ENCODE results near the gene TNS3.
A peak's percentile ranks its signal among the peaks of the same experiment; 100 is the strongest.

The TNS3 gene

DNA sequence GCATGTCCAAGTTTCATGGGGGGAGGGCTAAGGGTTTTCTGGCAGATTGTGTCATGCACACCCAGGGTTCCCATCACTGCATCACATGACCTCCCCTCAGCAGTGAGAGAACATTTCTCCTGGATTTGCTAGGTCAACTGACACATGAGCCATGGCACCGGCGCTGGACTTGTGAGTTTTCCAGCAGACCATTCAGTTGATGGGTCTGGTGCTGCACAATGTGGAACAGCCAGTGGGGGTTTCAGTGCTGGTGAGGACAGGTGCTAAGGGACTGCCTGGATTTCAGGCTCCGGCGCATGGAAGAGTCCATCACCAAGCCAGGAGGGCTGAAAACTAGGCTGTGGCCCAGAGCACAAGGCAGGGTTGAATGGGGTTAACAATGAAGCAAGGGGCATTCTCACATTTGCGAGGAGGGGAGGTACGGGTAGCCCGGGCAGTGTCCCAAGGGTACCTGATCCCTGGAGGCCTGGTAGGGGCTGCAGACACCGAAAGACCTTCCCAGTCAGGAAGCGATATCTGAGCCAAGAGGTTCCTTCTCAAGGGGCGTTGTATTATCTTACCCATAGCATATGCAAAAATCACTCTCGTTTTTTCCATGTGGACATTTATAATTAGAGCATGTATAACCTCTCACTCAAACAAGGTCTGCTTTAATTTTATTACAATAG, 203.0 kb downstream of the TNS3 start:
- no peak for DNase-seq

DNA sequence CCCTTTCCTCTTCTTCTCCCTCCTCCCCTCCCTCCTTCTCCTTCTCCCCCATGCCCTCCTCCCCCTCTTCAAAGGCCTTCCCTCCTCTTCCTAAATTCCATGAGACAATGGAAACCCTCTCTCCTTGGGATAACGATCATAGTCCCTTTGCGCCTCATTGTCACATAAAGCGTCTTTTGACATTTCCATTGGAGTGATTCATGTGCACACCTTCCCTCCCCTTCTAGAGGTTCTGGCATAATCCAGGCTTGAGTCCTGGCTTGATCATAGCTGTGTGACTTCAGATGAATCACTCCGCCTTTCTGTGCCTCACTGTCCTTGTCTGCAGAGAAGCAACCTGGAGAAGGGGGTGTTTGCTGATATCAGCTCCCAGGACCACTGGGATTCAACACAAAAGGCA, 204.2 kb downstream of the TNS3 start:
- no peak for DNase-seq

DNA sequence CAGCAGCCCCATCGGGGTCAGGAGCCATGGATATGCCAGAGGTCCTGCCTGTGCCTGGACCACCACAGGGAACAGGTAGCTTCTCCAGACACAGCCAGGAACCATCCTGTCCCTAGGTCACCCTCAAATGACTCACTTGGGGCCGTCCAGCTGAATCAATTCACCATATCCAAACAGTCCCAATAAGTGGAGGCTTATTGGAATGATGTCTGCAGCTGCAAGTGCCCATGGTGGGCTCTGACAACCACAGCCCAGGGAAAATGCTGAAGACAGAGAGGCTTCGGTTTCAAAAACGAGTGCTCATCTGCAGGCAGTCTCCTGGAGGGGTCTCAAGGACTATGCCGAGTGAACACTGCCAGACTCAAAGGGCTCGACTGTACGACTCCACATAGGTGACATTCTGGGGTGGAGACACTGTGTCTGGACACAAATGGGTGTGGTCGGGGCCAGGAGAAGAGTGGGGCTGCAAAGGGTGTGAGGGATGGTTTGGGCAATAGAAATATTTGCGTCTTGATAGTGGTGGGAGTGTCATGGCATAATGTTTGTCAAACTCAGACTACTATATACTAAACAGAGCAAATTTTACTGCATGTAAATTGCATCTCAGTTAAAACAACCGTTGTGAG, 204.8 kb downstream of the TNS3 start:
- no peak for DNase-seq

DNA sequence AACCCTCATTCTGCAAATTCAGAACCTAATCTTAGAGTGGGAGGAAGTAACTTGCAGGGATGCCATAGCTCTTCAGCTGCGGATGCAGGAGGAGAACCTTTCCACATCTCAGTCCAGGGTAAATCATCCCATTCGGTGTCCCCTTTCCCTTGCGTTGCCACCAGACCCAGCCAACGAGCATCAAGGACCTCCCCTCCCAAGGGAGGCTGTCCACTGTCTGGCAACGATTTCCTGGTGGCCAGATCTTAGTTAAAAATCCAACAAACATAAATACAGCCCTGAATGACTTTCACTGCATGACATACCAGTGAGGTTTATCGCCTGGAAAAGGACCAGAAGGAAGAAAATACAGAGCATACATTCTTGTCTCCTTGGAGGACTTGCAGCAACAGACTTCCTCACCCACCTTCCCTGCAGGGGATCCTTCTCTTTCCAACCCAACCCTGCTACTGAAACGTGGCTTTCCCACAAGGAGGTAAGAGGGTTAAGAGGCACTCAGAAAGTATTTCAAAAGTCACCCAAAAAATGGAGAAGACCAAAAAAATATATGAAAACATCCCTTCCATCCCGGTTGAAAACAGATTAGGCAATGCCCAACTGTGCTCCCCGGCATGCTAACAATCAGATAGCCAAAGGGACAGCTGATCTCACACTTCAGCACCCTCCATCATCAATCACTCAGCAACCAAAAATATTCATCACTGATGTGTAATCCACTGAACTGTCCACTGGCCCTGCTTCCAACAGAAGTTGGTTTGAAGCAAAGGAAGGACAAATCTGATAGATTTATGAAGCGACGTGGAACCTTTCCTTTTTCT, 206.6 kb downstream of the TNS3 start:
- DNase-seq = no peak

DNA sequence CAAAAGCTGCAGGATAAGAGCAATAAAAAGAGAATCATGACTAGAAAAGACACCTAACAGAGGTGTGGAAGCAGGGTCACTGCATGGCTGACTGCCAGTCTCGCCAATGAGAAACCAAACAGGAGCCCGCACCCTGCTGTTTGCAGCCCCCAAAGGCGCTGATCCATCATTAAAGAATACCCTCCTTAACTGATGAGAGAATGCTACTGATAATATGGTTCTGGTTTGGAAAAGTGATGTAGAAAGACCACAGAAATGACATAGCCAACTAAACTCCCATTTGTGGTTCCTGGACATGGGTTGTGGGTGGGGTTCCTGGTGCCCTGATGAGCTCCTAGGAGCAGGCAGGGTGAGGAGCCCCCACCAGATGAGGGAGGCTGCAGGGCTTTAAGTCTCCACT, 207.4 kb downstream of the TNS3 start:
- DNase-seq = no peak

DNA sequence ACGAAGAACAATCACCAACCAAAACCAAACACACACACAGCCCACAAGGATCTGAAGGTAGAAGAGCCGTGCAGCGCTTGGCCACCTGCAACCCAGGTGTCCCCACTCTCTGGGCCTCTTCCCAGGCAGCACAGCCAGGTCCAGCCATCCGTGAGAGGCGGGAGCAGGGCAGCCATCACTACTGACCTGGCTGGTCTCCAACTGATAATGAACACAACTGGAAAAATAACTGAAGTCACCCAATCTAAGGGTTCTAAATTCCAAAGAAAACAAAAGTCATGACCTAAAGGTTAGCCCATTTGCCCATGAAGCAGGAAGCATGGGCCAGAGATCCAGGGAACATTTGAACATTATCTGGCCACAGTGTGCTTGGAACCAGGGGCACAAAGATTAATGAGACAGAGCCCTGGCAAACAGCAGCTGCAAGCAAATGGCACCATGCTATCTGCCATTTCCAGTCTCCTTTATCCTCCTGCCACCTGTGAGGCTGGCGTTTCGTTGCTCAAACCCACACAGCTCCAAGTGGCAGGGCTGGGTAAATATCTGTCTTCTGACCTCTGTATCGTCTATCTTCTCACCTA, 207.9 kb downstream of the TNS3 start:
- peak; percentile 6 for DNase-seq

DNA sequence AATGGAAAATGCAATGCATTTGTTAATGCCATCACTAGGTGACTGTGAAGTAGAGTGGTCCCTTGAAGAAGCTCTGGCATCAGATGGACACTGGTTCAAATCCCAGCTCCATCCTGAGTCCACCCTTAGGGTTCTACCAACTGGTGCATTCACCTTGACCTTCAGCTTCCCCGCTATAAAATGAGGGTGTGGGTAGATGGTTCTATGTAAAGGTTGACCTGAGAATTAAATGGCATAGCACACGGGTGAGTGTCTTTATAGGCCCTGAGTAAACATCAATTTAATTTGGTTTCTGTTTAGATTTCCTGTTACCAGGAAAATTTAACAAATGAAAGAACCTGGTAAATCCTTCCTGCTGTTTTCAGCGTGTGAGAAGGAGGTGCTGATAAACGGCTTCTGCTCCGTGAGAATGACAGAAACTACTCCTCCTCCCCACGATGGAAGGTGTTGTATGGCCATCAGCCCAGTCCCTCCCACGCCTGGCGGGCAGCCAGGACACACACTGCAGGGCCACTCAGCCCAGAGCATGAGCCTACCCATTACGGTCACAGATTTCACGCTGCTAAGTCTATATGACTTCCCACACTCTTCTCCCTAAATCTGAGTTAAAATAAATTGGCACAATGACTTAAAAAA, 210.1 kb downstream of the TNS3 start:
- DNase-seq = peak; percentile 27

DNA sequence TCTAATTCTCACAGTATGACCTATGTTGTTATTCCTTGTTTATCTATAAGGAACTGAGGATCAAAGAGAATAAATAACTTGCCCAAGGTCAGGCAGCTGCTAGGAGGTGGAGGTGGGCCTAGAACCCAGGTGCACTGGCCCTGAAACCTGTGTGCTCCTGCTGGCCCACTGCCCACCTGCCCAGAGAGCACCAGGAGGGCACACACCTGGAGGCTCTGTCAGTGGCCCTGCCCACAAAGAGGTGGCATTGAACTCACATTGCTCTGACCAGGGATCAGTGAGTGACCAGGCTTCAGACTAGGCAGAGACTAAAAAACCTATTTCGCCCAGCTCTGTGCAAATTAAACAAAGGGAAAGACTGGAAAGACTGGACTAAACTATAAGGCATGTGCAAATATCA, 210.6 kb downstream of the TNS3 start:
- no peak for DNase-seq

DNA sequence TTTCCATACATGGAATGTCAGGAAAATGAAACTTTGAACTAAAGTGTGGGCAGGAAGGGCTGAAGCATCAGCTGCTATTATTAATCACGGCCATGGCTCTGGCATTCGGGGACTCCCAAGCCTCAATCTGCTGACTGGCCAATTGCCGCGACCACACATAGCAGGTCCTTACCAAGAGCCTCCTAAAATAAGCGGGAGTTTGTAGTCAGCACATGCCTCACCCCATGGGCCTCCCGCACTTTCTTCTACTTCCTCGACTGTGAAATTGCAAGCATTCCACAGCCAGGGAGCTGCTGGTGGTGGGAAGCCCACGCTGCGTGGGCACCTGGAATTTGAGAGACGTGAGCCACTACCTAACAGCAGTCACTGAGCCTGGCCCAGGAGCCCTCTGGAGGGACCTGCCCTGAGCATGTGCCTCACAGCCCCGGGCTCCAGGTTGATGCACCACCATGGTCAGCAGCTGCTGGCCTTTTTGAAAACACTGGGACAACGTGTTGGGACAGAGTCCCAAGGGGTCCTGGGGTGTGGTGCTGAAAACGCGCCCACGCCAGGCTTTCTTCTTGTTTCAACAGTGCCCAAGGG, 211.4 kb downstream of the TNS3 start:
- DNase-seq = no peak

DNA sequence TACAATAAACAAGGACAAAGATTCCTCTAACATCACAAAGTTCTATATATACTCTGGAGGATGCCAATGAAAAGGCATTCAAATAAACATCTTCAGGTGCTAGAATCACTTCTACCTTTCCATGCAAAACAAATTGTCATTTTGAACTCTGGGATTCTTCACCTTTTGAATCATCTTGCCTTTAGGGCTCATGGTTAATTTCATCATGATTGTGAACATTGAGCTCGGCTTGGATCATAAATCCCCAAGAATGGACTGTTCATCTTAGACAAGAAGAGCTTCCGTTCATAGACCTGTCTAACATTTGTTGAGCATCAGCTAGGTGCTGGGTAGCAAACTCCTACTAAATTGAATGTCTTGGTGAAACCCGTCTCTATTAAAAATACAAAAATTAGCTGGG, 212.2 kb downstream of the TNS3 start:
- no peak for DNase-seq

DNA sequence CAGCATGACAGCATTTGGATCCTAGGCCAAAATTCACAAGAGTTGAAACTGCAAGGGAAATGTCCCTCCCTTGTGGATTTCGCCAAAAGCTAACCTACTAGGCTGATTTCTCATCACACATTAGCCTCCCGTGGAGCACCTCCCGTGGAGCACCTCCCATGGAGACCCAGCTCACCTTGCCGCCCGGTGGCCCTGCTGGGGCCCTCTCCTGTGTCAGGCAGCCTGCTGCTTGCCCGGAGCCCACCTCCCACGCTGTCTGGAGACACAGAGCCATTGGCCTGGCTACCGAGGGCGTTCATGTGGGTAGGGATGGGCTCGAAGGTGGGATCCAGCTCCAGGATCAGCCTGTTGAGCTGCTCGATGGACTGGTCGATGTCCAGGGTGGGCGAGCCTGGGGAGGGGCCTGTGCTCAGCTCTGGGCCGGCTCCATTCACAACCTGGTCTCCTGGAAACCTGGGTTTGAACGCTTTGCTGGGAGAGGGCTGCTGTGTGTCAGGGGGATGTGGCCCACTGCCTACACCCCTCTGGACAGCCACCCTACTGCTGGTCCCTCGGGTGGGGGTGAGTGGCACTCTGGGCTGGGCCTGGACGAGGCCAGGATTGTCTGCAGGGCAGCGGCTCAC, 213.6 kb downstream of the TNS3 start:
- DNase-seq = no peak

DNA sequence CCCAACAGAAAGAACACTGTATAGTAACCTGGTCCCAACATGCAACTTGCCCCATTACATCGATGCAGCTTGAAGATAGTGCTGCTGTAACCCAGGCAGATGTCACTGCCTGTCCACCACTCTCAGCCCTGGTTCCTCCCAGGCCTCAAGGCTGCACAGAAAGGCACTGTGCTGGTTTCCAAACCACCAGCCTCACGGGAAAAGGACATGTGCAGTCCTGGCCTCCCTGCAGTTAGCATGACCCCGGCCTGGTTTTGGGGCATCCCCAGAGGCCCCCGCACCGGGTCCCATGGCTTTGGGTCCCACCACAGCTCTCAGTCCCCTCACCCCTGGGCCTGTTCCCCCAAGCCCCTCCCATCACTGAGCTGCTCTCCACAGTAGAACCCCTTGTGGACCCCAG, 214.5 kb downstream of the TNS3 start:
- DNase-seq = no peak

DNA sequence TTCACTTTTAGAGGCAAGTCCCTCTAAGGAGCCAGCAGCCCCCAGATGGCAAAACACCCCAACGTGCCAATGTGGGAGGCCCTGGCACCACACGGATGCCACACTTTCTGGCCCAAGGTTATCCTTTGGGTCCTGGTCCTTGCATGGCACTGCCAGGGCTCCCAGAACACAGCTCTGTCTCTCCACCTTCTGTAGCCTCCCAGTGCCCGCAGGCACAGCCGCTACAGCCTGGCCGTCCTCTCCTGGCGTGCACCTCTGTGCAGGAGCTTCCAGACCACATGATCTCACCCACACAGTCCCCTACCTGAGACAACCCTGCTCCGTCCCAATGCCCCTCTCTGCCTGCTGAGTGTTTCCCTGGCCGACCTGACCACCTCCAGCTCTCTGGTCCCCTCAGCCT, 215.0 kb downstream of the TNS3 start:
- no peak for DNase-seq

DNA sequence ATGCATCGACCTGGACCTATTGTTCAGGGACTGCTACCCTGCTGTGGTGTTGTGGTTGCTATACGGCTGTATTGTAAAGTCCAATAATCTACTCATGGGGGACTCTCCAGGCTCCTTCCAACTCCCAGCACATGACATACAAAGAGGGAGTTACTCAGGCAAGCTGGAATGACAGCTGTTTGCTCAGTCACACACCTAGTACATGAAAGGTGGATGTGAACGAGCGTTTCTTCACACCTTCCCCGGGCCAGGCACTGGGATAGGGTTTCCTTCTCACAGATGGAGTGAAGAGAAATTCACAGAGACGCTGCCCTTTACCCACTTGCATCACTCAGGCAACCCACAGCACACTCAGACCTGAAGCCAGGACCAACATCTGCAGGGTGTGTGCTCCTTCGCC, 215.7 kb downstream of the TNS3 start:
- peak; percentile 80 for DNase-seq

DNA sequence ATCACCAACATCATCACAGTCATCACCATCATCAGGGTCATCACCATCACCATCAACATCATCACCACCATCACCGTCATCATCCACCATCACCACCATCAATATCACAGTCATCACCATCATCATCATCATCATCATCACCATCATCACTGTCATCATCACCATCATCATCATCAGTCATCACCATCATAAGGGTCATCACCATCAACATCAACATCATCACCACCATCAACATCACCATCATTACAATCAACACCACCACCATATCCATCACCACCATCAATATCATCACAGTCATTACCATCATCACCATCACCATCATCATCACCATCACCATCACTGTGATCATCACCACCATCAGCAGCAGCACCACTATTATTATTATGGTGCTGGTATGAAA, 218.9 kb downstream of the TNS3 start:
- DNase-seq = no peak

DNA sequence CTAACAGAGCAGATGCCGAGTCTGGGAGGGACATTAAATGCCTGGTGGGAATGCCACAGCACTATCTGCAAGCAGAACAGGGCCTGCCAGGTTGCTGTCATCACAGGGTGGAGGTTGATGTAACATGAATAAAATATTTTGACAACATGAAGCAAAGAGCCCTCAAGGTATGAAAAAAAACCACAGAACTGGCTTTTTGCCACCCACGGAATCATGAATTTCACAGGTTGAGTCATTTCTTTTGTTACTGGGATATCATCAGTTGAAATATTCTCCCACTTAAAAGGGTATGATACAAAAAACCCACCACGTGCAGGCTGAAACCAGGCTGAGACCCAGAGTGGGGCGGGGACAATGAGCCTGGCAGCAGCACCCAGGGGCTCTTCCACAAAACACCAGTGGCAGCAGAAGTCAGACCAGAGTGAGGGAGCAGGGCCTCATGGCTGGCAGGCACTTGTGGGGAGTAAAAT, 220.1 kb downstream of the TNS3 start:
- no peak for DNase-seq

DNA sequence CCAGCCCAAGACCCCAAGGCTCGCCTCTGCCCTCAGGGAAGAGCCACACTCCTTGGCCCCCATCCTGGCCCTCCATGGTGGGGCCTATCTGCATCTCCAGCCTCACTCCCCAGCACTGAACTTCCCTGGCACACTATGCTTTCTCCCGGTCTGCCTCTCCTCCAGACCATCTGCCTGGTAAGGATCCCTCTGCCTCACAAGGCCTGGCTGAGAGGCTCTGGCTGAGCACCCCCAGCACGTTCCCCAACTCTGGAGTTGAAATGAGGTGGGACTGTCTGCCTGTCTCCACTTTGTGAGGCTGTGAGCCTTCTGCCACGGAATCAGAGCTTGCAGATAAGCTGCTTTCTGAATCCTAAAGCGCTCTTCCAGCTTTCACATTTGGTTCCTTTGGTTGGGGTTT, 220.7 kb downstream of the TNS3 start:
- no peak for DNase-seq

DNA sequence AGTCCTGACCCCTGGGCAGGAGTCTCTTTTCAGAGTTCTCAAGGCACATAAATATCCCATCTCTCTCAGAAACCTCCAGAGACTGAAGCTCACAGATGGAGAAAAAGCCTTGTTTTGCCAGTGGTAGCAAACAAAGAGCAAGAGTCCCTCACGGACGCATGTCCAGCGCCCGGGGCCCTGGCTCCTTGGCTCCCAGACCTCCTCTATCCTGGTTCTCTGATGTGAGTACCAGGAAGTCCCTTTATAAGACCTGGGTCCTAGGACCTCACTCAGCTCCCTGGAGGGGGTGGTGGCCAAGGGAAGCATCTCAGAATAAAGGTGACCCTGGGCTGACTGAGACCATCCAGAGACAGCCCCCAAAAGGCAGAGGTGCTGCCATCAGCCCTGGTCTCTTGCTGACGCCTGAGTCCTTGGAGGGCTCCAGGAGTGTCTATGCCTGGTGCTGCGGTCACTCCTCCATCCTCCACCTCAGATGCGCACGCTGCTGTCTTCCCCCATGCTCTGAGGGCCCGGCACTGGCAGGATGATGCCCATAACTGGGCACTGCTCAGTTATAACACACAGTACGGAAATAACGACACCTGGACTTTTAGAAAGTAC, 221.5 kb downstream of the TNS3 start:
- no peak for DNase-seq

DNA sequence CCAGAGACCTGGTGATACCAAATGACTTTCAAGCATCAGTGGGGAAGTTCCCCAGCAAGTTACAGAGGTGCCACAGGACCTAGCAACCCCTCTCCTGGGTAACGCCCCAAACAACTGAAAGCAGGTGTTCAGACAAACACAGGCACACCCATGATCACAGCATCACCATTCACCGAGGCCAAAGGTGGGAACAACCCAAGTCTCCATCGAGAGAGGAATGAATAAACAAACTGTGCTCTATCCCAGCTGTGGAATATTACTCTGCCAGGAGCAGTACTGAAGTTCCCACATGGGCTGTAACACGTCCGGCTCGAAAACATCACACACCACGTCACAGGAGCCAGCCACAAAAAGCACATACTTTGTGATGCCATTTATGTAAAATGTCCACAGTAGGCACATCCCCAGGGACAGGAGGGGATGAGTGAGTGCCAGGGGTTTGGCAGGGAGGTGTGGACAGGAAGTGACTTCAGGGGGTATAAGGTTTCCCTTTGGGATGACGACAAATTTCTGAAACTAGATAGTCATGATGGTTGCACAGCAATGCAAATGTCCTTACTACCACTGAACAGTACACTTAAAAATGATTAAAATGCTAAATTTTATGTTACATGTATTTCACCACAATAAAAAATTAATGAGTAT, 222.8 kb downstream of the TNS3 start:
- no peak for DNase-seq

DNA sequence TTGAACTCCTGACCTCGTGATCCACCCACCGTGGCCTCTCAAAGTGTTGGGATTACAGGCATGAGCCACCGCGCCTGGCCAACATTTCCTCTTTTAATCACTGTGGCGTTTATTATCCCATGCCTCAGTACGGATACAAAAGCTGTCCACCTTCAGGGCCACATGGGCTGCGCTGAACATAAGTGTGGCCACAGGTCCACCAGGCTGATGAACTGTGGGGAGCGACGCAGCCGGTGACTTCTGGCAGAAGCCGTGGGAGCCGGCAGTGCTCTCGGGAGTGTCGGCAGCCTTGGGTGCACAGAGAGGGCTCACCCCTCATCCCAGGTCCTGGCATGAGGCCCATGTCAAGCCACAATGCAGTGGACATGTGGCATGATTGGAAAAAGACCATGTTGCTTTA, 223.6 kb downstream of the TNS3 start:
- DNase-seq = no peak

DNA sequence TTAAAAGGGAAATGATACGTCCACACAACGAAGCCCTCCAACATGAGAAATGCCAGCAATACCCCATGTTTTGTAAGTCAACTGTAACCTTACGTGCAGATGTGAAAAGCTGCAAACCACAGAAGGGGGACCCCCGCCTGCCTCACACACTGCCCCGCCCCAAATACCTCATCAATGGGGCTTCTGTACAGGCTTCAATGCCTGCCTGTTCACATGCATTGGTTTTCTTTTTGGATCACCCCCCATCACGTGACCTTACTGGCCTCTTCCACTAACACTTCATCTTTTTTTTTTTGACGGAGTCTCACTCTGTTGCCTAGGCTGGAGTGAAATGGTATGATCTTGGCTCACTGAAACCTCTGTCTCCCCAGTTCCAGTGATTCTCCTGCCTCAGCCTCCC, 224.0 kb downstream of the TNS3 start:
- no peak for DNase-seq
